GM21367 (cell line): ENCODE results near the gene AGBL4.

Experiments
- ATAC-seq: cut with Tn5 transposase; IDR thresholded peaks from one replicate; pipeline ENCODE4 v1.9.1; 2021; ENCODE audit not compliant: unreplicated experiment

Gene AGBL4

GRCh38 chr1:48851638-48852037, 1172.1 kb downstream of the AGBL4 start:
- no peak for ATAC-seq

- ATAC-seq: no peak
Measured at GRCh38 chr1:48848035-48848434, 1175.7 kb downstream of the AGBL4 start.

- ATAC-seq: no peak
Measured at GRCh38 chr1:48846441-48846840, 1177.3 kb downstream of the AGBL4 start.

DNA sequence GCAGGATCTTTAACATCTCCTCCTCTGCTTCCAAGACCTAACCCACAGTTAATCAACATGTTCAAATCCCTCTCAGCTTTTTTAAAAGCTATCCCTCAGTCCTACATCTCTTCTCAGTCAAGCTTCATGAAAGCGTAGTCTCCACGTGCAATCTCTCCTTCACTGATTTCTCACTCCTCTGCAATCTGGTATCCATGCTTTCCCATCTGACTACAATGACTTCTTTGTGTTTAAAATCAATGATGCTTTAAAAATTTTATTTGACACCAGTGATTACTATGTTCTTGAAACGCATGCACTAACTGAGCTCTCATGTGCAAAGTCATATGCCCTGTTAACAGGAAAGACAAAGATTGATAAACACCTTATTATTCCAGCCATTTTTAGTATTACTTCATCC, 1179.6 kb downstream of the AGBL4 start:
- ATAC-seq: no peak

DNA sequence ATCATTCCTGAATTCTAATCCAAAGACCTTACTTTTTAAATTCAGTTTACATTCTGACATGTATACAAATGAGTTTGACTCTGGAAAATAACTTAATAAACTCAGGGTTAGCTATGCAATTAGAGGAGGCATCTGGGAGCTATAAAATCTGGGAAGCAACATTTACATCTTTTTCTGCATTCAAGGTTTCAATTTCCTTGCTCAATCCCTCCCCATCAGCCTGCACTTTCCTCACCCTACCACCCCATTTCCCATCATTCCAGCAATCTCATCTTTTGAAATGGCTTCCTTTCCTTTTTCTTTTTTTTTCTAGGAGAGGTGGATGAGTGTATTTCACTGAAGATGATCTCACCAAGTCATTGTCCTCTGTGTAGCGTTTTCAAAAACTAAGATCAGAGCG, 1181.8 kb downstream of the AGBL4 start:
- no peak for ATAC-seq

DNA sequence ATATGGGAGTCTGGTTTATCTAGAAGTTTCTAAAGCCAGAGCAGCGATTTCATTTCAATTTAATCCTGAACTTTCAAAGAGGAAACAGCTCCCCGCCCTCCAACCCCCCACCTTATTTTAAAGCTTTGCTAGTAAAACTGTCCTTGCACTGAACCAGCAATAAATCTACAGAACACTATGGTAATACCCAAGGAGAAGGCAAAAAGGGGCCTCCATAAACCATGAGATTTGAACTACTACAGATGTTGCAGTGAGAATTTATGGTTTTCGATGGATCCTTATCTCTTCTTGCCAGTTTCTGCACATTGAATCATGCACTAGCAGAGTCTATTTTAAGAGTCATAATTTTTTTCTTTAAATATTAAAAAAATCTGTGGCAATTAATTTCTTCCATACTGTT, 1182.3 kb downstream of the AGBL4 start:
- ATAC-seq: no peak

- no peak for ATAC-seq
Measured at GRCh38 chr1:48831120-48831978, 1192.4 kb downstream of the AGBL4 start.

DNA sequence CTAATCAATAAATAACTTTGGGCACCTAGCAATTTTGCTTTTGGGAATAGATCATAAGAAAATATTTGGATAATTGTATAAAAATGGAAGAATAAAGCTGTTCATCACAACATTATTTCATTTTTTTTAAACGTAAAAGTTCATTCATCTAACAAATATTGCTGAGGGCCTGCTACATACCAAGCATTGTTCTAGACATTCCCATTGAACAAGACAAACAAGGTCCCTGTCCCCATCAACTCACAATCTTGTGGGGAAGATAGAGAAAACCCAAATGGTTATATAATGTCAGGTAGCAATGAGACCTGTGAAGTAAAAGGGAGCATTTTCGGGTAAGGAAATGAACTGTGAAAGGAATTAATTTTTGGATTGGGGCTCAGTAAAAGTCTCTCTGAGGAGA, 1193.0 kb downstream of the AGBL4 start:
- no peak for ATAC-seq

DNA sequence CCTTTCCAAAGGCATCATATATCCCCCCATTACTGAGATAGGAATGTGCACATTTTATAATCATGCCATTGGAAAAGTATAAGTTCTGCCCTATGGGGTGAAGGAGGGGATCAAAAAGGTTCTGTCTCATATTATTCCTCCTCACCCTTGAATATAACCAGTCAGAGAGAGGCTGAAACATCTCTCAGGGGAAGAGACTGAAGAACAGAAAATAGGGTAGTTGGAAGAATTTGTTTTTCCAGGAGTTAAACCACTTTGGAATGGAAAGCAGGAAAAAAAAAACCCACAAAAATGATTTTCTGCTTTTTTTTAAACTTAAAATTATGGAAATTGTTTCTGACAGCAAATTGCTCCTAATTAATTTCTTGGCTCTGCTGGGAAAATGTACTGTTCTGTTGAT, 1194.3 kb downstream of the AGBL4 start:
- ATAC-seq: no peak

DNA sequence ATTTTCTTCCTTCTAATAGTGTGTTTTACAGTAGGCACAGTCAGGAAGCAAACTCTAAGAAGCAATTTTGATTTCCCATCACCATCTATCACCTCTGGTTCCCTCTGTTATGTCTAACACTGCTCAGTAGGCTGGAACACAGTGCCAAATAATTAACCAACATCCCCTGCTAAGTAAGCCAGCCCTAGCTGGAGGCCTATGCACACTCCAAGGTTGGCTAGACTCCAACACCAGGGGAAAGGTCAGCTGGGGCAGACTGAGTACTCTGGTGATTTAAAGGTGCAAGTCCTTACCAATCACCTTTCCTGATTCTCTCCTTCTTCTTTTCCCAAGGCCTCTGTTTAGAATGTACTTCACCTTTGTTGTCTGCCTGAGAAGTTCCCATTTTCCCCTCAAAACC, 1200.6 kb downstream of the AGBL4 start:
- no peak for ATAC-seq

DNA sequence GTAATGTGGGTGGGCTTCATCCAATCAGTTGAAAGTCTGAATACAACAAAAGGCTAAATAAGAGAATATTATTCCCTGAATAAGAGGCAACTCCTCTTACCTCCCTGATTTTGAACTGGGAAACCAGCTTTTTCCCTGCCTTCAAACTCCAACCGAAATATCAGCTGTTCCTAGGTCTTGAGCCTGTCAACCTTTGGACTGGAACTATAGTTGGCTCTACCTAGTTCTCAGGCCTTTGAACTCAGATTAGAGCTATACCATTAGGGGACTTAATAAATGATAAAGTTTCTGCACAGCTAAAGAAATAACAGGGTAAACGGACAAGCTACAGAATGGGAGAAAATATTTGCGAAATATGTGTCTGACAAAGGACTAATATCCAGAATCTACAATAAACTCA, 1203.3 kb downstream of the AGBL4 start:
- ATAC-seq: no peak

GRCh38 chr1:48817505-48818114, 1206.1 kb downstream of the AGBL4 start:
- ATAC-seq: peak; percentile 86

GRCh38 chr1:48810740-48811139, 1213.0 kb downstream of the AGBL4 start:
- no peak for ATAC-seq

DNA sequence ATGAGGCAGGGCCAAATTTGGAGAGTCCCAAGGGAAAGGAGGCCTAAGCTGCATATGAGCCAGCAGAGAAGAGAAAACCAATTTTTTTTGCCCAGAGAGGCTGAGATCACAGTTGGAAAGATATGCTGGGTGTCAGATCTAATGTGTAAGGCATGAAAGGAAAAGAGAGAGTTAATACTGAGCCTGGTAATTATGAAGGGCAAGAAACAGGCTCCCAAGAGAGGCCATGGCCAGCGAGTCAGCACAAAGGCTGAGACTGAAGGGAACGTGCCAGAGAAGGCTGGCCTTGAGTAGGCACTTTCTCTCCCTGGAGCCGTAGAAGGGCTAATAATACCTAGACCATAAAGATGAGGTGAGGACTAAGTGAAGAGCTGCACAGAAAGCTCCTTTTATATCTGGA, 1215.3 kb downstream of the AGBL4 start:
- no peak for ATAC-seq

- no peak for ATAC-seq
Measured at GRCh38 chr1:48807554-48808260, 1216.0 kb downstream of the AGBL4 start.

- no peak for ATAC-seq
Measured at GRCh38 chr1:48803474-48803873, 1220.3 kb downstream of the AGBL4 start.

DNA sequence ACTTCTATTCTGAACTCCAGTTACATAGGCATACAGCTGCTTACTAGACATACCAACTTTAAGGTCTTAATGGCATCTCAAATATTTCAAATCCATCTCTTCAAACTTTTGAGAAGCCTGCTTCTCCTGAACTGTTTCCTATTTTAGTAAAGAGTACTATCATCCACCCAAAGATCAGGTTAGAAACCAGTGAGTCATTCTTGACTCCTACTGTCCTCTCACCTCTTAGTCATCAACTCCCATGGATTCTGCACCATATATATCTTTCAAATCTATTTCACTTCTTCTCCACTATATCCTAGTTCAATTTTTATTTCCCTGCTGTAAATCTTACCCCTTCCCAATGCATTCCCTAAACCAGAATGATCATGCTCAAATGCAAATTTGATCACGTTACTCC, 1228.9 kb downstream of the AGBL4 start:
- ATAC-seq: no peak

- ATAC-seq: peak; percentile 84
Measured at GRCh38 chr1:48793863-48794262, 1229.9 kb downstream of the AGBL4 start.

DNA sequence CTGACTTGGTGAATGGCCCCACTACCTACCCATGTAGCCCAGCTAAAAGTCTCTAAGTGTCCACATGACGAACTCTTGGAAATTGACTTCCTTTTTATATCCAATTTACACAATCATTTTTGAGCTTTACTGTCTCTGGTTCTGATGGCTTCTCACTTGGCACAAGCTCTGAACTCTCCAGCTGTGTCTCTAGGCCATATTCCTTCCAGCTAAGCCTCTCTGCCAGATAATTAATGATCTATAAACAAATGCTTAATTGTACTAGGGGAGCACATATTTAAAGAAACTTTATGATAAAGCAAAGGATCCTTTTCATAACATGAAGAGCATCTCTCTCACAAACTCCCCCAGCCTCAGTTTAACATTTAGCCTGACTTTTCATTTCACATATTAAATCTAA, 1230.8 kb downstream of the AGBL4 start:
- no peak for ATAC-seq

GRCh38 chr1:48790397-48790796, 1233.4 kb downstream of the AGBL4 start:
- ATAC-seq: no peak

DNA sequence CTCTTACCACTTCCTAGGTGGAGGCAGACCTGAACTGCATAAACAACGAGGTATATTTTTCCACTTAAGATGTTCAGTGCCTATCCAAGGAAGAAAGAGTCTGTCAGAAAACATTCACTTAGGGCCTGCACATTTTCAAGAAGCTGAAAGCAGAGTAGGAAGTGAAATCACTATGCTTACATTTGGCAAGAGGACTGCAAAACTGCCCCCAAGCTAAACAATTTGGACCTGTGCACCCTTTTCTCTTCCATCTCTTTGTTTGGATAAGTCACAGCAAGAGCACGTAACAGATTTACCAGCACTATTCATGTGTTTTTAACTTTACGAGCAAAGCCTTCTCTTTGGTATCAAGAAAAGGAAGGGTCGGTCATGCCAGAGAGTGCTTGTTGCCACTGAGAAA, 1233.9 kb downstream of the AGBL4 start:
- no peak for ATAC-seq

DNA sequence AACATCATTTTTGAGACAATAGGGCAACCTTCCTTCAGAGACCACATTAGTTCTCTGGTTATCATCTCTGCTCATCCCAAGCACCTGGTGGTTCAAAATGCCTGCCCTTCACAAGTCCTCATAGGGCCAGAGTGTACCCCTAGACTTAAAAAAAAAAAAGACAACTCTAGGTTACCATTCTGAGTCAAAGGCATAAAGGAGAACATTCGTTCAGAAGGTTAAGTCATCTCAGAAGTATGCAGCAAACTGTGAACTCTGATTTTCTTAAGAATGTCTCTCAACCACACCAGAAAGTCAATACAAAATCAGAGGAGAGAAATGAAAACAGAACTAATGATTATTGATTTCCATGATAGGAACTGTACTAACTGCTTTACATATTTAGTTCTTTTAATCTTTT, 1237.9 kb downstream of the AGBL4 start:
- no peak for ATAC-seq
